Stomach (tissue), 9 donors: ENCODE results near the gene EEFSEC. TPM values are rescaled to one million over a fixed set of nuclear protein-coding genes. Genes with fewer than 3 reads are reported as not detected.

Source experiments
- DNase-seq, 2 donors: peaks; one replicate each; pipeline versions ENCODE4 v3.0.0 to v3.0.0-alpha.2; 2013 to 2019
- H3K27ac ChIP-seq, 5 donors: fragments of 200-600 bp in 4 of 5; sonication (generic) in 4 of 5; one replicate each; pipeline ENCODE4 v1.5.1; 2013 to 2019; ENCODE audit warnings: mild to moderate bottlenecking in 1 of 5, moderate library complexity in 1 of 5
- H3K27me3 ChIP-seq, 3 donors: fragments of 200-600 bp; sonication (generic); one replicate each; pipeline ENCODE4 v1.5.1; 2017 to 2019; ENCODE audit warnings: mixed run types in 1 of 3
- H3K36me3 ChIP-seq, 4 donors: fragments of 200-600 bp; sonication (generic); 1 replicate in 3 of 4; 2 replicates in 1 of 4; pipeline ENCODE4 v1.5.1; 2016 to 2019
- H3K4me1 ChIP-seq, 4 donors: fragments of 200-600 bp; sonication (generic); one replicate each; pipeline ENCODE4 v1.5.1; 2016 to 2019
- H3K4me3 ChIP-seq, 4 donors: fragments of 200-600 bp; sonication (generic) in 3 of 4; one replicate each; pipeline ENCODE4 v1.5.1; 2016 to 2019; ENCODE audit warnings: mild to moderate bottlenecking in 1 of 4
- H3K9me3 ChIP-seq, 4 donors: fragments of 200-600 bp; sonication (generic); one replicate each; pipeline ENCODE4 v1.5.1; 2016 to 2019
- CTCF ChIP-seq, 7 experiments: fragments of 450-650 bp in 4 of 7; fragments of 200-600 bp in 3 of 7; sonication (generic) in 3 of 7; IDR thresholded peaks; one replicate each; pipeline ENCODE4 v1.5.1; 2016 to 2019; ENCODE audit warnings: antibody characterized with exemption in 7 of 7, control low read depth in 2 of 7, mild to moderate bottlenecking in 1 of 7
- EP300 ChIP-seq: sonication (generic); formaldehyde crosslinking; IDR thresholded peaks from one replicate; pipeline ENCODE4 v1.6.1; 2017; ENCODE audit warnings: antibody characterized with exemption
- POLR2A ChIP-seq, 4 donors: fragments of 450-650 bp; IDR thresholded peaks; one replicate each; pipeline ENCODE4 v1.6.1; 2016; ENCODE audit warnings: antibody characterized with exemption in 4 of 4, control low read depth in 2 of 4, mild to moderate bottlenecking in 1 of 4, moderate library complexity in 1 of 4
- POLR2AphosphoS5 ChIP-seq, 3 donors: sonication (generic); formaldehyde crosslinking; IDR thresholded peaks; one replicate each; pipeline ENCODE4 v1.6.1; 2016; ENCODE audit warnings: antibody characterized with exemption in 3 of 3
- WGBS, 5 donors: extraction: QIAGEN DNeasy Blood & Tissue Kit in 3 of 5; methylation state at CpG; one replicate each; pipeline versions ENCODE4 v1.1.5 to v1.1.7; 2013 to 2018; 5-methylcytosine and 5-hydroxymethylcytosine counted together
- intact Hi-C: fragments of 100-400 bp; cut with DNase I; formaldehyde crosslinking; loops from one replicate; pipeline ENCODE4 v1.15.1; 2023; ENCODE audit warnings: low total_unique reads
- polyA plus RNA-seq, 3 donors: library from polyadenylated mRNA; stranded (reverse); fragments of 200-250 nt; gene quantifications; one replicate each; pipeline ENCODE4 v1.2.3, GENCODE V29; 2013
- total RNA-seq, 5 donors: library from RNA; depleted of rRNA; stranded (reverse); fragments of >200 nt; gene quantifications; one replicate each; pipeline versions ENCODE4 v1.1.0 to v1.2.3, GENCODE V29; 2014 to 2016
- donor health status: healthy with polysubstance abuse.
- donor health status: Bipolar disorder and iron deficiency.
- donor health status: healthy.

EEFSEC gene
- total and polyA plus RNA-seq, 8 donors: 5.0 to 39.1 (median 13.2) TPM

GRCh38 chr3:128427872-128428822, 274.9 kb downstream of the EEFSEC start:
- no peaks in the 10 kb centered on the region for H3K36me3 ChIP-seq
- 86 to 91% (median 90%) methylated on average over 18 to 19 of the region's 19 CpGs for WGBS, 5 donors
- TF ChIP-seq POLR2A (IDR thresholded peaks at IDR 0.05): no peak
- TF ChIP-seq POLR2AphosphoS5 (IDR thresholded peaks at IDR 0.05): no peak
- TF ChIP-seq EP300: no peak
- TF ChIP-seq CTCF (IDR thresholded peaks at IDR 0.05): no peak
- H3K4me1 ChIP-seq: peaks cover 16 to 24% (median 22%) of the 10 kb centered on the region in 4 donors
- H3K9me3 ChIP-seq: no peaks in the 10 kb centered on the region
- no peak for DNase-seq
- H3K27me3 ChIP-seq: peaks cover 3 to 73% (median 37%) of the 10 kb centered on the region in 3 donors
- no peak overlapping the region for H3K27ac ChIP-seq
- H3K4me3 ChIP-seq: no peak overlapping the region
- intact Hi-C loops: loop anchor here (5.0 kb wide), 2 partner anchors 64 to 179 kb away; partner anchors contain the start of gene GATA2

- no peaks in the 10 kb centered on the region for H3K9me3 ChIP-seq
- intact Hi-C loops: loop anchor here (5.0 kb wide), 2 partner anchors 63 to 178 kb away; partner anchors contain the start of gene GATA2
- TF ChIP-seq EP300 (no peak), POLR2AphosphoS5 (IDR thresholded peaks at IDR 0.05) (no peak), POLR2A (IDR thresholded peaks at IDR 0.05) (no peak), CTCF (IDR thresholded peaks at IDR 0.05) (no peak)
- no peaks in the 10 kb centered on the region for H3K36me3 ChIP-seq
- no peak for DNase-seq
- no peak overlapping the region for H3K4me3 ChIP-seq
- peaks cover 17 to 30% (median 26%) of the 10 kb centered on the region in 4 donors for H3K4me1 ChIP-seq
- H3K27me3 ChIP-seq: peaks cover 7 to 84% (median 46%) of the 10 kb centered on the region in 3 donors
- no peak overlapping the region for H3K27ac ChIP-seq
- WGBS, 5 donors: 90 to 98% (median 93%) methylated on average over 6 to 15 of the region's 15 CpGs
Observed at GRCh38 chr3:128429275-128429674, 276.0 kb downstream of the EEFSEC start.

GRCh38 chr3:128429751-128430150, 276.5 kb downstream of the EEFSEC start:
- DNase-seq: no peak
- no peak overlapping the region for H3K4me3 ChIP-seq
- intact Hi-C loops: loop anchor here (5.0 to 10.0 kb wide), 3 partner anchors 63 to 178 kb away; partner anchors contain the start of gene GATA2
- peaks cover 7 to 89% (median 46%) of the 10 kb centered on the region in 3 donors for H3K27me3 ChIP-seq
- H3K27ac ChIP-seq: no peak overlapping the region
- H3K36me3 ChIP-seq: no peaks in the 10 kb centered on the region
- 86 to 91% (median 87%) methylated on average over 8 of the region's 8 CpGs for WGBS, 5 donors
- H3K9me3 ChIP-seq: no peaks in the 10 kb centered on the region
- no peak for TF ChIP-seq EP300
- no peak for TF ChIP-seq POLR2A (IDR thresholded peaks at IDR 0.05)
- TF ChIP-seq CTCF (IDR thresholded peaks at IDR 0.05): no peak
- no peak for TF ChIP-seq POLR2AphosphoS5 (IDR thresholded peaks at IDR 0.05)
- peaks cover 17 to 30% (median 27%) of the 10 kb centered on the region in 4 donors for H3K4me1 ChIP-seq

- intact Hi-C loops: loop anchor here (10.0 kb wide), 1 partner anchor 154 kb away; no protein-coding TSS in a partner anchor
- Histone ChIP-seq H3K36me3 (no peaks in the 10 kb centered on the region), H3K27me3 (peaks cover 7 to 95% (median 46%) of the 10 kb centered on the region in 3 donors), H3K4me3 (no peak overlapping the region), H3K4me1 (peaks cover 17 to 33% (median 29%) of the 10 kb centered on the region in 4 donors), H3K9me3 (no peaks in the 10 kb centered on the region), H3K27ac (no peak overlapping the region)
- TF ChIP-seq POLR2AphosphoS5 (IDR thresholded peaks at IDR 0.05): no peak
- TF ChIP-seq POLR2A (IDR thresholded peaks at IDR 0.05): no peak
- no peak for TF ChIP-seq EP300
- no peak for TF ChIP-seq CTCF (IDR thresholded peaks at IDR 0.05)
- DNase-seq: no peak
- WGBS, 5 donors: 70 to 84% (median 82%) methylated on average over 9 to 10 of the region's 10 CpGs
Observed at GRCh38 chr3:128430301-128430700, 277.0 kb downstream of the EEFSEC start.
